HEK293 (cell line): Measurements from ENCODE around the gene EFNA2.
A peak's percentile ranks its signal among the peaks of the same experiment; 100 is the strongest.

Experiments used
- CTCF ChIP-seq: fragments of 450-650 bp; formaldehyde crosslinking; IDR thresholded peaks from 2 replicates; pipeline ENCODE4 v1.5.1; 2016; ENCODE audit warnings: missing biosample characterization, missing genetic modification characterization
- PATZ1 ChIP-seq: fragments of 450-650 bp; formaldehyde crosslinking; IDR thresholded peaks from 2 replicates; pipeline ENCODE4 v1.5.1; 2016; ENCODE audit warnings: missing biosample characterization, missing genetic modification characterization
- REST ChIP-seq: fragments of 450-650 bp; formaldehyde crosslinking; IDR thresholded peaks from 2 replicates; pipeline ENCODE4 v1.5.1; 2016; ENCODE audit warnings: missing biosample characterization, missing genetic modification characterization
- SETDB1 ChIP-seq: IDR thresholded peaks from one replicate; pipeline ENCODE4 v1.6.1; 2017; ENCODE audit warnings: mild to moderate bottlenecking, low read length, moderate library complexity, mixed read lengths; ENCODE audit not compliant: insufficient read length
- TCF7L2 ChIP-seq: IDR thresholded peaks from 2 replicates; pipeline ENCODE4 v1.6.1; 2011; ENCODE audit warnings: low read depth, mild to moderate bottlenecking, inconsistent platforms, low read length, moderate library complexity, borderline replicate concordance
- ZBTB44 ChIP-seq: fragments of 450-650 bp; IDR thresholded peaks from 2 replicates; pipeline ENCODE4 v1.5.1; 2018; ENCODE audit warnings: missing biosample characterization, mild to moderate bottlenecking, missing genetic modification characterization
- ZNF132 ChIP-seq: fragments of 450-650 bp; formaldehyde crosslinking; IDR thresholded peaks from 2 replicates; pipeline ENCODE4 v1.5.1; 2017; ENCODE audit warnings: missing biosample characterization, missing genetic modification characterization, borderline replicate concordance
- ZNF138 ChIP-seq: fragments of 450-650 bp; formaldehyde crosslinking; IDR thresholded peaks from 2 replicates; pipeline ENCODE4 v1.5.1; 2016; ENCODE audit warnings: missing biosample characterization, missing genetic modification characterization, borderline replicate concordance
- ZNF24 ChIP-seq: fragments of 450-650 bp; formaldehyde crosslinking; IDR thresholded peaks from 2 replicates; pipeline ENCODE4 v1.5.1; 2016; ENCODE audit warnings: missing biosample characterization, missing genetic modification characterization
- ZNF280C ChIP-seq: fragments of 450-650 bp; formaldehyde crosslinking; IDR thresholded peaks from 2 replicates; pipeline ENCODE4 v1.5.1; 2016; ENCODE audit warnings: missing biosample characterization, missing genetic modification characterization
- ZNF311 ChIP-seq: fragments of 450-650 bp; formaldehyde crosslinking; IDR thresholded peaks from 2 replicates; pipeline ENCODE4 v1.5.1; 2017; ENCODE audit warnings: missing biosample characterization, missing genetic modification characterization, borderline replicate concordance
- ZNF398 ChIP-seq: fragments of 450-650 bp; formaldehyde crosslinking; IDR thresholded peaks from 2 replicates; pipeline ENCODE4 v1.5.1; 2017; ENCODE audit warnings: missing biosample characterization, missing genetic modification characterization
- ZNF521 ChIP-seq: fragments of 450-650 bp; formaldehyde crosslinking; IDR thresholded peaks from 2 replicates; pipeline ENCODE4 v1.5.1; 2017; ENCODE audit warnings: missing biosample characterization, mild to moderate bottlenecking, missing genetic modification characterization

- TF ChIP-seq SETDB1: no peak
- TF ChIP-seq CTCF: no peak
- TF ChIP-seq ZNF280C: no peak
- no peak for TF ChIP-seq ZNF311 (tag by site-specific recombination)
- no peak for TF ChIP-seq ZNF24 (tag by site-specific recombination)
- TF ChIP-seq ZNF138 (tag by site-specific recombination): no peak
- no peak for TF ChIP-seq PATZ1 (tag by site-specific recombination)
- no peak for TF ChIP-seq ZNF132 (tag by site-specific recombination)
- peak; percentile 88 for TF ChIP-seq ZBTB44 (tag by site-specific recombination)
- TF ChIP-seq REST (tag by site-specific recombination): no peak
- no peak for TF ChIP-seq ZNF398 (tag by site-specific recombination)
- no peak for TF ChIP-seq ZNF521 (tag by site-specific recombination)
- no peak for TF ChIP-seq TCF7L2
Measured at GRCh38 chr19:1275260-1275975, 10.3 kb upstream of the EFNA2 start, which contains the start of gene FAM174C.
